ENCODE measurements around the gene KRT5.

GRCh38 chr12:52514471-52515318 is 5.5 kb downstream of the KRT5 start:
- TF ChIP-seq, protein P1, sequence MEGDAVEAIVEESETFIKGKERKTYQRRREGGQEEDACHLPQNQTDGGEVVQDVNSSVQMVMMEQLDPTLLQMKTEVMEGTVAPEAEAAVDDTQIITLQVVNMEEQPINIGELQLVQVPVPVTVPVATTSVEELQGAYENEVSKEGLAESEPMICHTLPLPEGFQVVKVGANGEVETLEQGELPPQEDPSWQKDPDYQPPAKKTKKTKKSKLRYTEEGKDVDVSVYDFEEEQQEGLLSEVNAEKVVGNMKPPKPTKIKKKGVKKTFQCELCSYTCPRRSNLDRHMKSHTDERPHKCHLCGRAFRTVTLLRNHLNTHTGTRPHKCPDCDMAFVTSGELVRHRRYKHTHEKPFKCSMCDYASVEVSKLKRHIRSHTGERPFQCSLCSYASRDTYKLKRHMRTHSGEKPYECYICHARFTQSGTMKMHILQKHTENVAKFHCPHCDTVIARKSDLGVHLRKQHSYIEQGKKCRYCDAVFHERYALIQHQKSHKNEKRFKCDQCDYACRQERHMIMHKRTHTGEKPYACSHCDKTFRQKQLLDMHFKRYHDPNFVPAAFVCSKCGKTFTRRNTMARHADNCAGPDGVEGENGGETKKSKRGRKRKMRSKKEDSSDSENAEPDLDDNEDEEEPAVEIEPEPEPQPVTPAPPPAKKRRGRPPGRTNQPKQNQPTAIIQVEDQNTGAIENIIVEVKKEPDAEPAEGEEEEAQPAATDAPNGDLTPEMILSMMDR (IDR thresholded peaks at IDR 0.05) = no peak
- TF ChIP-seq POLR2A (IDR thresholded peaks at IDR 0.05) = no peak

Data from suprapubic skin (tissue), 3 donors.